Breast epithelium (tissue), 3 donors: ENCODE results near the gene PCSK1N.

Source experiments
- CTCF ChIP-seq, 3 donors: fragments of 450-650 bp; IDR thresholded peaks; one replicate each; pipeline ENCODE4 v1.5.1; 2016 to 2017; ENCODE audit warnings: antibody characterized with exemption in 3 of 3, mild to moderate bottlenecking in 3 of 3, moderate library complexity in 3 of 3
- POLR2A ChIP-seq: fragments of 450-650 bp; IDR thresholded peaks from one replicate; pipeline ENCODE4 v1.6.1; 2016; ENCODE audit warnings: antibody characterized with exemption, mild to moderate bottlenecking, moderate library complexity

DNA sequence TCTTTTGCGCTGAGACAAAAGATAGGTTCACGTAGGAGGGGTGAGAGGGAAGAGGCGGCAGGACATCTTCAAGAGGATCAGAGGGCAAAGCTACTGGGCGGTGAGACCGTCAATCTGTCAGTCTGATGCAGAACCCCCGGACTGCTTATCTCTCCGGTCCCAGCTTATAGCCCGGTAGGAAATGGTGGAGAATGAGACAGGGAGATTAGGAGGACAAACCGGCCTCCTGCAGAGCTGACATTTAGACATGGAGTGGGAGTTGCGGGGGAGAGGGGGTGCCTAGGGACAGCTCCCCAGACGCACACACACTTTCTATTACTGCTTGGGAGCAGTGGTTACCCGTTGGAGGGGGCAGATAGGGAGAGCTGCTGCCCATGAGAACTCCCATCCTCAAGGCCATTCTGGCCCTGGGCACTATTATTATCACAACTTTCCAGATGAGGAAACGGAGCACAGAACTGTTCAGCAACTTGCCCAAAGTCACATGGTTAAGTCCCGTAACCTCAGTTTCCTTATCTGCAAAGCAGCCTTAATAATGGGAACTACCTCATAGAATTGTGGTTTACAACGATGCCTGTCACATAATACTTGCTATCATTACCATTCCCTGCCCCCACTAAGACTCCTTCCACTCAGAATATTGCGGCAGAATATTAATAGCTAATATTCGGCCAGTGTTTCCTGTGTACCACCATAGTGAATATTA lies 34.7 kb downstream of the PCSK1N start:
- no peak for TF ChIP-seq CTCF (IDR thresholded peaks at IDR 0.05)
- TF ChIP-seq POLR2A, result no peak
